ENCODE measurements around the gene PRKAR1B.

PRKAR1B gene

DNA sequence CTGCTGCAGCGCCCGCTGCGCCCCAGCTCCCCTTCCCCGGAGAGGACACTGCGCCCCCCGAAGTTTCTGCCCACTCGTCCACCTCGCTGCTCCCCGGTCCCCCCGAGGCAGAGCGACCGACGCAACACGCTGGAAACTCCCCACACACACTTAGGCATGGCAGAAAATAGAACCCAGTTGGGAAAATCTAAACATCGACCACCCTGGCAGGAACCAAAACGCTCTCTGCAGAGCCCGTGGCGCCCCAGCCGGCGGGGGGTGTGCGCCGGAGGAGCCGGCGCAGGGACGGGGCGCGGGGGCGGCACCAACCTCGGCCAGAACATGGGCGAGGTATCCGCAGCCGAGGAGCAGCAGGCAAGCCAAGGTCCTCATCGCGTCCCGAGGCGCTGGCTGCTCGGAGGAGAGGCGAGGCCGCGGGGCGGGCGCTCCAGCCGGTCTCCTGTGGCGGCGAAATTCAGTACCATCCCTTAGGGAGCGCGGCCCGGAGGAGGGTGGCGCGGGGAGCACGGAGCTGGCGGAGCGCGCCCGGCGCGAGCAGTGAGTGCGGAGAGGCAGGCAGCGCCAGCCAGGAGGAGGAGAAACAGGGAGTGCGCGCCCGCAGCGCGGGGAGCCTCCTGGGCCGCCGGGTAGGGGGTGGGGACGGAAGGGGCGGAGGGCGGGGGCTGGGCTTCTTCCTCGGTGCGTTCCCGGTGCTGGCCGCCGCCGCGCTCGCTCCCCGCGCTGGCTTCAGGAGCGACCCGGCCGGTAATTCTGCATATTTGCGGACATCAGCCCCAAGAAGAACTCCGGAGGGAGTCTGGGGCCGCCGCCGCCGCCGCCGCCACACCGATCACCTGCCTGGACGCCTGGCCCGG is 208.2 kb downstream of the PRKAR1B start (continued):
- no peak for TF ChIP-seq ZNF404 (tag by site-specific recombination; IDR thresholded peaks at IDR 0.05)
- TF ChIP-seq, protein P1, sequence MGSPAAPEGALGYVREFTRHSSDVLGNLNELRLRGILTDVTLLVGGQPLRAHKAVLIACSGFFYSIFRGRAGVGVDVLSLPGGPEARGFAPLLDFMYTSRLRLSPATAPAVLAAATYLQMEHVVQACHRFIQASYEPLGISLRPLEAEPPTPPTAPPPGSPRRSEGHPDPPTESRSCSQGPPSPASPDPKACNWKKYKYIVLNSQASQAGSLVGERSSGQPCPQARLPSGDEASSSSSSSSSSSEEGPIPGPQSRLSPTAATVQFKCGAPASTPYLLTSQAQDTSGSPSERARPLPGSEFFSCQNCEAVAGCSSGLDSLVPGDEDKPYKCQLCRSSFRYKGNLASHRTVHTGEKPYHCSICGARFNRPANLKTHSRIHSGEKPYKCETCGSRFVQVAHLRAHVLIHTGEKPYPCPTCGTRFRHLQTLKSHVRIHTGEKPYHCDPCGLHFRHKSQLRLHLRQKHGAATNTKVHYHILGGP (tag by site-specific recombination; IDR thresholded peaks at IDR 0.05): no peak
- TF ChIP-seq, protein P2, sequence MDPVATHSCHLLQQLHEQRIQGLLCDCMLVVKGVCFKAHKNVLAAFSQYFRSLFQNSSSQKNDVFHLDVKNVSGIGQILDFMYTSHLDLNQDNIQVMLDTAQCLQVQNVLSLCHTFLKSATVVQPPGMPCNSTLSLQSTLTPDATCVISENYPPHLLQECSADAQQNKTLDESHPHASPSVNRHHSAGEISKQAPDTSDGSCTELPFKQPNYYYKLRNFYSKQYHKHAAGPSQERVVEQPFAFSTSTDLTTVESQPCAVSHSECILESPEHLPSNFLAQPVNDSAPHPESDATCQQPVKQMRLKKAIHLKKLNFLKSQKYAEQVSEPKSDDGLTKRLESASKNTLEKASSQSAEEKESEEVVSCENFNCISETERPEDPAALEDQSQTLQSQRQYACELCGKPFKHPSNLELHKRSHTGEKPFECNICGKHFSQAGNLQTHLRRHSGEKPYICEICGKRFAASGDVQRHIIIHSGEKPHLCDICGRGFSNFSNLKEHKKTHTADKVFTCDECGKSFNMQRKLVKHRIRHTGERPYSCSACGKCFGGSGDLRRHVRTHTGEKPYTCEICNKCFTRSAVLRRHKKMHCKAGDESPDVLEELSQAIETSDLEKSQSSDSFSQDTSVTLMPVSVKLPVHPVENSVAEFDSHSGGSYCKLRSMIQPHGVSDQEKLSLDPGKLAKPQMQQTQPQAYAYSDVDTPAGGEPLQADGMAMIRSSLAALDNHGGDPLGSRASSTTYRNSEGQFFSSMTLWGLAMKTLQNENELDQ (tag by site-specific recombination; IDR thresholded peaks at IDR 0.05; ENCODE audit: low read depth): no peak
- no peak for TF ChIP-seq ZNF311 (tag by site-specific recombination; IDR thresholded peaks at IDR 0.05; ENCODE audit: borderline replicate concordance)
- TF ChIP-seq GLIS2 (tag by site-specific recombination; IDR thresholded peaks at IDR 0.05): peak; percentile 81
- TF ChIP-seq ZFP3 (tag by site-specific recombination; IDR thresholded peaks at IDR 0.05; ENCODE audit: low read depth): no peak
- TF ChIP-seq SETDB1 (IDR thresholded peaks at IDR 0.05; ENCODE audit: insufficient read length, low read length): no peak
- TF ChIP-seq KLF16 (tag by site-specific recombination; IDR thresholded peaks at IDR 0.05): peak; percentile 68
- TF ChIP-seq ZNF664 (tag by site-specific recombination; IDR thresholded peaks at IDR 0.05): no peak
- TF ChIP-seq ZSCAN30 (tag by site-specific recombination; IDR thresholded peaks at IDR 0.05): peak; percentile 87; the same call in 1 of the 2 replicates
- no peak for TF ChIP-seq ZNF768 (tag by site-specific recombination; IDR thresholded peaks at IDR 0.05)
- TF ChIP-seq PRDM1 (tag by site-specific recombination; IDR thresholded peaks at IDR 0.05): no peak
- no peak for TF ChIP-seq ZNF560 (tag by site-specific recombination; IDR thresholded peaks at IDR 0.05; ENCODE audit: borderline replicate concordance)
- no peak for TF ChIP-seq HOXC10 (CRISPR knock-in tag; IDR thresholded peaks at IDR 0.05)
- no peak for TF ChIP-seq ZSCAN16 (tag by site-specific recombination; IDR thresholded peaks at IDR 0.05)
- TF ChIP-seq ZNF274 (IDR thresholded peaks at IDR 0.05; ENCODE audit: low read length): no peak
- TF ChIP-seq ZNF274 (tag by site-specific recombination; IDR thresholded peaks at IDR 0.05; ENCODE audit: borderline replicate concordance): no peak
- TF ChIP-seq ZNF701 (tag by site-specific recombination; IDR thresholded peaks at IDR 0.05): no peak
- TF ChIP-seq BCL11A (tag by site-specific recombination; IDR thresholded peaks at IDR 0.05; ENCODE audit: low read depth): no peak
- no peak for TF ChIP-seq ZNF544 (tag by site-specific recombination; IDR thresholded peaks at IDR 0.05)
- TF ChIP-seq REPIN1 (tag by site-specific recombination; IDR thresholded peaks at IDR 0.05; ENCODE audit: low read depth): no peak
- TF ChIP-seq ZNF16 (tag by site-specific recombination; IDR thresholded peaks at IDR 0.05; ENCODE audit: low read depth): no peak
- TF ChIP-seq ZNF670 (tag by site-specific recombination; IDR thresholded peaks at IDR 0.05; ENCODE audit: low read depth): no peak
- TF ChIP-seq, protein P3, sequence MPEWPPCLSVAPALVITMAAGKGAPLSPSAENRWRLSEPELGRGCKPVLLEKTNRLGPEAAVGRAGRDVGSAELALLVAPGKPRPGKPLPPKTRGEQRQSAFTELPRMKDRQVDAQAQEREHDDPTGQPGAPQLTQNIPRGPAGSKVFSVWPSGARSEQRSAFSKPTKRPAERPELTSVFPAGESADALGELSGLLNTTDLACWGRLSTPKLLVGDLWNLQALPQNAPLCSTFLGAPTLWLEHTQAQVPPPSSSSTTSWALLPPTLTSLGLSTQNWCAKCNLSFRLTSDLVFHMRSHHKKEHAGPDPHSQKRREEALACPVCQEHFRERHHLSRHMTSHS (tag by site-specific recombination; IDR thresholded peaks at IDR 0.05): no peak
- no peak for TF ChIP-seq ZNF184 (tag by site-specific recombination; IDR thresholded peaks at IDR 0.05)
- no peak for TF ChIP-seq ZNF558 (tag by site-specific recombination; IDR thresholded peaks at IDR 0.05)
- no peak for TF ChIP-seq ZNF830 (tag by site-specific recombination; IDR thresholded peaks at IDR 0.05; ENCODE audit: low read depth)
- no peak for TF ChIP-seq ZNF548 (tag by site-specific recombination; IDR thresholded peaks at IDR 0.05)
- TF ChIP-seq ZNF37A (tag by site-specific recombination; IDR thresholded peaks at IDR 0.05): no peak
- no peak for TF ChIP-seq ZNF473 (tag by site-specific recombination; IDR thresholded peaks at IDR 0.05)
- TF ChIP-seq ZFP37 (tag by site-specific recombination; IDR thresholded peaks at IDR 0.05): peak; percentile 77; the same call in 1 of the 2 replicates
- TF ChIP-seq, protein P4, sequence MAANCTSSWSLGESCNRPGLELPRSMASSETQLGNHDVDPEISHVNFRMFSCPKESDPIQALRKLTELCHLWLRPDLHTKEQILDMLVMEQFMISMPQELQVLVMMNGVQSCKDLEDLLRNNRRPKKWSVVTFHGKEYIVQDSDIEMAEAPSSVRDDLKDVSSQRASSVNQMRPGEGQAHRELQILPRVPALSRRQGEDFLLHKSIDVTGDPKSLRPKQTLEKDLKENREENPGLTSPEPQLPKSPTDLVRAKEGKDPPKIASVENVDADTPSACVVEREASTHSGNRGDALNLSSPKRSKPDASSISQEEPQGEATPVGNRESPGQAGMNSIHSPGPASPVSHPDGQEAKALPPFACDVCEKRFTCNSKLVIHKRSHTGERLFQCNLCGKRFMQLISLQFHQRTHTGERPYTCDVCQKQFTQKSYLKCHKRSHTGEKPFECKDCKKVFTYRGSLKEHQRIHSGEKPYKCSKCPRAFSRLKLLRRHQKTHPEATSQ (tag by site-specific recombination; IDR thresholded peaks at IDR 0.05): no peak
- TF ChIP-seq ZNF629 (tag by site-specific recombination; IDR thresholded peaks at IDR 0.05): no peak
- peak; percentile 74 for TF ChIP-seq ZNF335 (tag by site-specific recombination; conservative IDR thresholded peaks at IDR 0.05)
- TF ChIP-seq ZNF121 (tag by site-specific recombination; IDR thresholded peaks at IDR 0.05): no peak
- peak; percentile 75 for TF ChIP-seq ZBTB17 (tag by site-specific recombination; IDR thresholded peaks at IDR 0.05)
- TF ChIP-seq HOXA7 (CRISPR knock-in tag; IDR thresholded peaks at IDR 0.05; ENCODE audit: borderline replicate concordance): no peak
- no peak for TF ChIP-seq ZFP69B (tag by site-specific recombination; IDR thresholded peaks at IDR 0.05)
